AG09319 (cell line): Measurements from ENCODE around the gene PLA2G4B.

Experiments used
- DNase-seq: peaks from one replicate; pipeline ENCODE4 v3.0.0-alpha.2; 2010; ENCODE audit warnings: low read depth; ENCODE audit errors: extremely low read depth
- TF ChIP-seq, protein P1 (sequence below): IDR thresholded peaks from 2 replicates; pipeline ENCODE4 v1.5.1; 2011; ENCODE audit warnings: low read depth, mild to moderate bottlenecking, inconsistent platforms, low read length, moderate library complexity

Gene PLA2G4B

DNA sequence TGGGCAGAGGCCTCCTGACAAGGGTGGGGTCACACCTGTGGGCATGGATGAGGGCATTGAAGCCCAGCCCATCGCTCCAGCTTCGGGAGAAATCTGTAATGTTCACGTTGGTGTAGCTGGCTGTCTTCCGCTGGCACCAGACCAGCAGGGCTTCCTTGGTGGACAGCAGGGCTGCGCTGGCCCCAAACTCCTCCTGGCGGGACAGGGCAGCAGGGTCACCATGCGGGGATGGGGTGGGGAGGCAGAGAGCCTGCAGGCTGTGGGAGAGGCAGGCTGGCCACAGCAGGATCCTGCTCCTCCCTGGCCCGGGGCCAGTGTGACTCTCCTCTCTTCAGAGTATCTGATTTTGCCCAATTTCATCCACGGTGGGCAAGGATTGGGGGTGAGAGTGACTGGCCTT is 49.2 kb downstream of the PLA2G4B start:
- no peak for DNase-seq
- TF ChIP-seq, protein P1, sequence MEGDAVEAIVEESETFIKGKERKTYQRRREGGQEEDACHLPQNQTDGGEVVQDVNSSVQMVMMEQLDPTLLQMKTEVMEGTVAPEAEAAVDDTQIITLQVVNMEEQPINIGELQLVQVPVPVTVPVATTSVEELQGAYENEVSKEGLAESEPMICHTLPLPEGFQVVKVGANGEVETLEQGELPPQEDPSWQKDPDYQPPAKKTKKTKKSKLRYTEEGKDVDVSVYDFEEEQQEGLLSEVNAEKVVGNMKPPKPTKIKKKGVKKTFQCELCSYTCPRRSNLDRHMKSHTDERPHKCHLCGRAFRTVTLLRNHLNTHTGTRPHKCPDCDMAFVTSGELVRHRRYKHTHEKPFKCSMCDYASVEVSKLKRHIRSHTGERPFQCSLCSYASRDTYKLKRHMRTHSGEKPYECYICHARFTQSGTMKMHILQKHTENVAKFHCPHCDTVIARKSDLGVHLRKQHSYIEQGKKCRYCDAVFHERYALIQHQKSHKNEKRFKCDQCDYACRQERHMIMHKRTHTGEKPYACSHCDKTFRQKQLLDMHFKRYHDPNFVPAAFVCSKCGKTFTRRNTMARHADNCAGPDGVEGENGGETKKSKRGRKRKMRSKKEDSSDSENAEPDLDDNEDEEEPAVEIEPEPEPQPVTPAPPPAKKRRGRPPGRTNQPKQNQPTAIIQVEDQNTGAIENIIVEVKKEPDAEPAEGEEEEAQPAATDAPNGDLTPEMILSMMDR, result no peak

DNA sequence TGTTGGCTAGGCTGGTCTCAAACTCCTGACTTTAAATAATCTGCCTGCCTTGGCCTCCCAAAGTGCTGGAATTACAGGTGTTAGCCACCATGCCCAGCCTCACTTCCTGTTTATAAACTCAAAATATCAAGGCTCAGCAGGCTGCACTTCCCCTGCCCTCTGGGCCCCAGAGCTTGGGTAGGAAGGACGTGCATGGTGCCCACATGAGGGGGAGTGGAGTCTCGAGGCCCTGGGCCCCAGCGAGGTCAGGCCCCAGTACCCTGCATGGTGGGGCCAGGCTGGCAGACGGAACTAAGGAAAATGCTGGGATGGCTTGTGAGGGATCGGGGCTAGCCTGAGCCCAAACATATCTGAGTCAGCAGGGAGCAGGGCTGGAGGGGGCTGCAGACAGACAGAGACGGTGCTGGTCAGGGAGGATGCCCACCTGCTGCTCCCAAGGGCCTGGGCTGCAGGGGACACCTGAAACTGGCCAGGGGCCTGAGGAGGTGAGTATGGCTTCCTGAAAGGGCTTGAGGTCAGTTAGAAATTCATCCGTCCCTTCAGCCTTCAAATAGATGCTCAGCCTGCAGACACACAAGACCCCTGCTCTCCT is 50.1 kb downstream of the PLA2G4B start:
- no peak for DNase-seq
- TF ChIP-seq, protein P1, result no peak

DNA sequence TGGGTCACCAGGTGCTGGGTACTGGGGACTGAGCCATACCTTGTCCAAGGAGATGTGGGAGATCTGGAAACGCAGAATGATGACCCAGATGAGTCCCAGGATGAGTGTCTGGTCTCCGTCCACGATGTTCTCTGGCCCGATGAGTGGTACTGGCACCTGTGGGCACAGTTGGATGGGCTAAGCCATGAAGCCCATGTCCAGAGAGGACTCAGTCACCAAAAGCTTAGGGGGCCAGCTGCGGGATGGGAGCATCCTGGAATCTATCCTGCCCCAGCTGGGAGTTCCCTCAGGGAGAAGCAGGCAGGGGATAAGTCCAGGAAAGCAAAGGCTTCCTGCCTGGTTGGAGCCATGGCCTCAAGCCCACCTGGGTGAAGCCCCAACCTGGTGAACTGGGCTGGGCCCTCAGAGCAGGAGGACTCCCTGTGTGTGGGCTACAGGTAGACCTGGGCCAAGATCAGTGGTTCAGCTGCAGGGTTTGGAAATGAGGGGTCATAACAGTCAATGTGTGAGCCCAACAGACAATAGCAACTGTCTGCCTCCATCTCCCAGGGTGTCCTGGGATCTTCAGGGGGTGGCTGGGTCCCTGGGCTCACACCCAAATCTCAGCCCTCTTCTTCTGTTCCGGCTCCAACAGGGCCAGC is 51.5 kb downstream of the PLA2G4B start:
- TF ChIP-seq, protein P1, result no peak
- no peak for DNase-seq

DNA sequence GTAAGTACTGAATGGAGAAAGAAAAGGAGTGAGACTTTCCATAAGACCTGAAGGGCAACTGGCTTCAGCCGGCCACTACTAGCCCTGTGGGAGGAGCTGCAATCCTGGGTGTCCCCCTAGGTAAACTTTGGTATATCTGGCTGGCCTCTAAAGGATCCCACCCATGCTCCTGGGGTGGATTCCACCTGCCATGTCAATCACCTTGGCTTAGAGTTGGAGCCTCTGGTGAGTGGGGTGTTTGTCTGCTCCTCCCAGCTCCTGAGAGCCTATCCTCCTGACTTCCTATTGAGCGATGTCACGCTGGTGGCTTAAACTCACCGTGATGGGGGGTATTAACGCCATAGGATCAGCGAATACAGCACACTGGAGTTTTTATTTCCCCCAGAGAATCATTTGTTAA is 52.6 kb downstream of the PLA2G4B start:
- TF ChIP-seq, protein P1, result no peak
- DNase-seq, result no peak

DNA sequence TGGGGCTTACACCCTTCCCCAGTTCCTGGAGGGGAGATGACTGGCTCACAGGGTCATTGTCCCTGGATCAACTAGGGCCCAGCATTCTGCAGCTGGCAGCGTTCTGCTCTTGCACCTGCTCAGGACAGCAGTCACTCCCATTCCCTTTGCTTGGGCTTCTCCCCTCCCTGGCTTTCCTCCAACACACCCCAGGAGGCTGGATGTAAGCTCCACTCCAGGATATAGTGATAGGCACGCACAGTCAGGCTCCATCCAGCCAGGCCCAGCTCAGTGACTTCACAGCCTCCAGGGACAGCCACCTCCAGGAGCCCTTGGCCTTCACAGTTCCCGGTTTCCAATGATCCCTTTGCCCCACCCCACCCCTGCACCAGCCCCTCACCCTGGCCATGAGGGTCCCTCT is 53.3 kb downstream of the PLA2G4B start:
- no peak for DNase-seq
- TF ChIP-seq, protein P1, result no peak

DNA sequence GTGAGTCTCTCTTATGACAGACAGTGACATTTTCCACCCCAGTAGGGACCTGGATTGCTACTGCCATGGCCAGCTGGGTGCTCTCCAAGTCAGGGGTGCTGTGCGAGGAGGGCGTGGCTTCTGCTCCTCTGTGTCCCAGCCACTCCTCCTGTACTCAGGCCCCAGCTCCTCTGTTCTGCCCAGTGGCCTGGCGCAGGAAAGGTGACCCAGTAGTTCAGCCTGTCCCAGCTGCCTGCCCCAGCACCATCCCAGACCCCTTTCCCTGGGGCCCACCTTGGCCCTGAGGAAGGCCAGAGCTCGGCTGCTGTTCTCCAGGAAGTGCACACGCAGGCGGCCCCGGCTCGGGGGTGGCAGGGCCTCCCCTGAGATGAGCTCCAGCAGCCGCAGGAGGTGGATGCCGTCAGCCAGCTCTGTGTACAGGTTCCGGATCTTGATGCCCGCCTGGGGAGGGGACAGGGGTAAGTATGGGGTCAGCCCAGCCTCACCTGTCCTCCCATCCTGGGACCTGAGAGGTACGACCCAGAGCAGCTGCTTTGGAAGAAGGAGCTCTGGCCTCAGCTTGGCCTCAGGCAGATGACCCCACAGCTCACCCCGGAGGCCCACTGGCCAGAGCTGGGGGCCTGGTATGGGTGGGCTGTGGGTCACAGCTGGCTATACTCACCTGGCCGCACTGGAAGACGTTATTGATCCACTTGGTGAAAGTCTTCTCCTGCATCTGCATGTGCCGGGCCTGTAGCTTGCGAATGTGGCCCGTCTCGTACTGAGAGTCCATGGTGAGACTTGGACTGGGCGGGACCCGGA is 54.2 kb downstream of the PLA2G4B start:
- TF ChIP-seq, protein P1, result no peak
- no peak for DNase-seq

DNA sequence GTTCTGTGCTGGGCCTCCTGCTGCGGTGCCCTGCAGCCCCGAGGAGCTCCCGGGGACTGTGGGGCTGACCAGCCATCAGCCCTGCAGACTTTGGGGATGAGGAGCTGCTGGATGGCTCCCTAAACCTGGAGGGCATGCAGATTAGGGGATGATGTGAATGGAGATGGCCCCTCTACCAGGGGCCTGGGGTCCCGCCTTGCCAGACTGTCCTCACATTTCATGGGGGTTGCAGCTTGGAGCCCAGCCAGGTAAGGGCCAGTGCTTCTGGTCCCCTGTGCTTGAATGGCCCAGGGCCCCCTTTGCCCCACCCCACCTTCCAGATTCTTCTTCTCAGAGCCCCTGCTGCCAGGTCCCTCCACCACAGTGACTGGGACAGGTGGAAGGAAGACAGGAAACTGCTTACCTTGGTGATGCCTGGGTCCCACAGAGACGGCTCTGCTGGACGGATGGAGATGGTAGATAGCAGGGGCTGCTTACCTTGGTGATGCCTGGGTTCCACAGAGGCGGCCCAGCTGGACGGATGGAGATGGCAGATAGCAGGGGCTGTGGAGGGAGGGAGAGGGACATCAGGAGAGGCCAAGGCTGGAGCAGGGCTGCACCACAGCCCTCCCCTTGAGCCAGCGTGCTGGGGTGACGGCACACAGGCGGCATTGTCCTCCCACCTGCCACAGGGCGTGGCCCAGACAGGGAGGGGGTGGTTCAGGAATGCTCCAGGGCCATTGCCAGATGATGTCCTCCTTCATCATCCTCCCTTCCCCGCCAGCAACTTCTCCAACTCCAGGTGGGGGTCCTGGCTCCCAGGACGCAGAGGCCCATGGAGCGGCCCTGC is 55.0 kb downstream of the PLA2G4B start, which contains the start of gene SPTBN5:
TSS of gene SPTBN5 (minus strand) at position 632 of the 829 bp plus-strand sequence. CDS start at position 76, 556 bp downstream.
- DNase-seq, result no peak
- TF ChIP-seq, protein P1, result no peak
